Calu3 (cell line): Measurements from ENCODE around the gene CPNE8. TPM values are rescaled to one million over a fixed set of nuclear protein-coding genes. Genes with fewer than 3 reads are reported as not detected.
A peak's percentile ranks its signal among the peaks of the same experiment; 100 is the strongest.

Experiments
- BruUV-seq: library from RNA; stranded (reverse); fragments of 400-500 nt; replicated peaks from 2 replicates; lab custom pipeline; 2021; lab: Mats Ljungman, UMichigan
- CTCF ChIA-PET: fragments of 300-600 bp; sonication (Branson Sonifier 250); formaldehyde crosslinking; loops from one replicate; lab custom pipeline; 2022; ENCODE audit warnings: antibody characterized with exemption; lab: Charles Lee
- DNase-seq: peaks from one replicate; pipeline ENCODE4 v3.0.0; 2022
- H3K27ac Mint-ChIP-seq: one replicate; pipeline ENCODE4 v1.8.0; 2022; ENCODE audit warnings: mixed read lengths; ENCODE audit not compliant: unreplicated experiment
- H3K27me3 Mint-ChIP-seq: one replicate; pipeline ENCODE4 v1.8.0; 2022; ENCODE audit warnings: mixed read lengths; ENCODE audit not compliant: unreplicated experiment
- H3K36me3 Mint-ChIP-seq: one replicate; pipeline ENCODE4 v1.8.0; 2022; ENCODE audit warnings: mild to moderate bottlenecking, moderate library complexity, mixed read lengths; ENCODE audit not compliant: insufficient read depth, unreplicated experiment
- H3K4me1 Mint-ChIP-seq: one replicate; pipeline ENCODE4 v1.8.0; 2022; ENCODE audit warnings: mild to moderate bottlenecking, low read depth, mixed read lengths; ENCODE audit not compliant: unreplicated experiment
- H3K4me3 Mint-ChIP-seq: one replicate; pipeline ENCODE4 v1.8.0; 2022; ENCODE audit warnings: mild to moderate bottlenecking, low read depth, moderate library complexity, mixed read lengths; ENCODE audit not compliant: unreplicated experiment
- H3K9me3 Mint-ChIP-seq: one replicate; pipeline ENCODE4 v1.8.0; 2022; ENCODE audit warnings: low read depth, mixed read lengths; ENCODE audit not compliant: unreplicated experiment
- CTCF ChIP-seq: fragments of 200-600 bp; IDR thresholded peaks from one replicate; pipeline ENCODE4 v1.8.0; 2022; ENCODE audit warnings: antibody characterized with exemption; ENCODE audit not compliant: unreplicated experiment
- intact Hi-C: fragments of 100-400 bp; cut with micrococcal nuclease; formaldehyde crosslinking; loops from one replicate; pipeline ENCODE4 v1.10.0; 2022; ENCODE audit not compliant: unreplicated experiment
- total RNA-seq: library from RNA; stranded (reverse); gene quantifications from 2 replicates; pipeline ENCODE4 v1.2.3, GENCODE V29; 2022

CPNE8 gene
- total RNA-seq, 1 experiment from 2014 or later, result 17.8 TPM

GRCh38 chr12:38926501-38926900 lies 21.1 kb upstream of the CPNE8 start:
- intact Hi-C loops, result no loop called here
- CTCF ChIA-PET, result no interaction called here
- H3K4me1 Mint-ChIP-seq, result peaks cover 19% of the 10 kb centered on the region
- no peak overlapping the region for H3K4me3 Mint-ChIP-seq
- BruUV-seq, result no TSS peak
- no peak for TF ChIP-seq CTCF
- H3K9me3 Mint-ChIP-seq, result no peaks in the 10 kb centered on the region
- DNase-seq, result no peak
- H3K27me3 Mint-ChIP-seq, result no peaks in the 10 kb centered on the region
- no peak overlapping the region for H3K27ac Mint-ChIP-seq
- H3K36me3 Mint-ChIP-seq, result no peaks in the 10 kb centered on the region

GRCh38 chr12:38921025-38921677 lies 15.8 kb upstream of the CPNE8 start:
- peak; percentile 48 for DNase-seq
- Mint-ChIP-seq H3K27me3 (no peaks in the 10 kb centered on the region), H3K36me3 (no peaks in the 10 kb centered on the region), H3K4me1 (peaks cover under 1% of the 10 kb centered on the region), H3K4me3 (no peak overlapping the region), H3K27ac (no peak overlapping the region), H3K9me3 (no peaks in the 10 kb centered on the region)
- intact Hi-C loops, result loop anchor here (1.0 to 5.0 kb wide), 2 partner anchors 182 to 351 kb away; no protein-coding TSS in a partner anchor
- CTCF ChIA-PET, result interaction anchor here (0.6 to 1.5 kb wide), 6 partner anchors 14 to 352 kb away, joined by 3 to 40 read pairs (median 4); partner anchors contain the start of gene CPNE8
- TF ChIP-seq CTCF, result peak; percentile 37
- no TSS peak for BruUV-seq

GRCh38 chr12:38919191-38919590 lies 13.8 kb upstream of the CPNE8 start:
- Mint-ChIP-seq H3K27ac (no peak overlapping the region), H3K36me3 (no peaks in the 10 kb centered on the region), H3K4me3 (no peak overlapping the region), H3K27me3 (no peaks in the 10 kb centered on the region), H3K4me1 (no peaks in the 10 kb centered on the region), H3K9me3 (no peaks in the 10 kb centered on the region)
- no peak for DNase-seq
- TF ChIP-seq CTCF, result no peak
- CTCF ChIA-PET, result interaction anchor here (0.7 kb wide), 1 partner anchor 14 kb away, joined by 3 read pairs; the partner anchor contains the start of gene CPNE8
- intact Hi-C loops, result no loop called here
- no TSS peak for BruUV-seq

- Mint-ChIP-seq H3K4me3 (no peak overlapping the region), H3K27me3 (no peaks in the 10 kb centered on the region), H3K36me3 (no peaks in the 10 kb centered on the region), H3K4me1 (no peaks in the 10 kb centered on the region), H3K27ac (no peak overlapping the region), H3K9me3 (no peaks in the 10 kb centered on the region)
- CTCF ChIA-PET, result no interaction called here
- no peak for DNase-seq
- intact Hi-C loops, result loop anchor here (2.0 kb wide), 1 partner anchor 587 kb away; no protein-coding TSS in a partner anchor
- BruUV-seq, result no TSS peak
- no peak for TF ChIP-seq CTCF
Measured at GRCh38 chr12:38915429-38916182, 10.2 kb upstream of the CPNE8 start.
